GM04503 (cell line): ENCODE data around the gene UQCRC2.
A peak's percentile ranks its signal among the peaks of the same experiment; 100 is the strongest.
"Not testable (repeated sequence)": the region's sequence is repeated elsewhere in the genome, so short reads cannot be mapped to it uniquely, and the experiment has no call there.

Experiments
- DNase-seq: peaks from one replicate; pipeline ENCODE4 v3.0.0-alpha.2; 2012; ENCODE audit warnings: low read depth

Gene UQCRC2

DNA sequence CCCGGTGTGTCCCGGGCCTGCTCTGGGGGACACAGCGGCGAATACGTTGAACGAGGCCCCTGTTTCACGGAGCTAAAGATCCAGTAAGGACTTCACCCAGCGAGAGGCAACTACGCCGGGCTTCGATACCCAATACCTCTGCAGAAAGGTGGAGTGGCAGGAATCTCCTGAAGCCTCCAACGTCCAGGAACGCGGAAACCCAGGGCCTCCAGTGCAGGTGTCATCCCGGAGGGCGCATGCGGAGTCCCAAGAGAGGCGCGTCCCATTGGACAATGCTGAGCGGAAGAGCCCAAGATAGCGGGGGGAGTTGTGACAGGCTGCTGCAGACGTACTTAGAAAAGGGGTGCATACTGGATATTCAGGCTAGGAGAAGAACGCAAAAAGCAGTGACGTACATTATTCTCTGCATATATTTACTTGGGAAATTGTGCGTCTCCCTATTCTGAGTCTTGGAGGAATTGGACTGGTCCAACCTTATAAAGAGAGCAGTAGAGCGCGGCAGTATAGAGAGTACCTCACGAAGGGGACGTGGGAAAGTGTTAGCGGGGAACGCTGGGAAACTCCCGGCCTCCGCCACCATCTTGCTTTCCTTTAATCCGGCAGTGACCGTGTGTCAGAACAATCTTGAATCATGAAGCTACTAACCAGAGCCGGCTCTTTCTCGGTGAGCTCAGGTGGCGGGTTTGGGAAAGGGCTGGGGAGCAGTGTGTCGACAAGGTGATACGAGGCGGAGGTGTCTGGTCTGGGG is at the start of gene UQCRC2:
Gene UQCRC2 (plus strand): TSS at position 569 of the 748 bp plus-strand sequence. CDS start 63 bp downstream, at position 632.
- DNase-seq: peak; percentile 74

DNA sequence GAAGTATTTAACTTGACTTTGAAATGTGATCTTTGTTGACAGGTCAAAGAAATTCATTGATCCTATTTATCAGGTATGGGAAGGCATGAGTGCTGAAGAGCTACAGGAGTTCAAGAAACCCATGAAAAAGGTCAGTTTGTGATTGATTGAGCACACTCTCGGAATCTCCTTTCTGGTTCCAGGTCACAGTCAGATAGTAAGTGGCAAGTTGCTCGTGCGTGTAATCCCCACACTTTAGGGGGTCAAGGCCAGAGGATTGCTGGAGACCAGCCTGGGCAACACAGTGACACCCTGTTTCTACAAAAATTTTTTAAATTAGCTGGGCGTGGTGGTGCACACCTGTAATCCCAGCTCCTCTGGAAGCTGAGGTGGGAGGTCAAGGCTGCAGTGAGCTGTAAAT is 20.5 kb upstream of the UQCRC2 start:
- not testable (repeated sequence) for DNase-seq

- DNase-seq: not testable (repeated sequence)
Observed at GRCh38 chr16:21933316-21933715, 19.8 kb upstream of the UQCRC2 start.

DNA sequence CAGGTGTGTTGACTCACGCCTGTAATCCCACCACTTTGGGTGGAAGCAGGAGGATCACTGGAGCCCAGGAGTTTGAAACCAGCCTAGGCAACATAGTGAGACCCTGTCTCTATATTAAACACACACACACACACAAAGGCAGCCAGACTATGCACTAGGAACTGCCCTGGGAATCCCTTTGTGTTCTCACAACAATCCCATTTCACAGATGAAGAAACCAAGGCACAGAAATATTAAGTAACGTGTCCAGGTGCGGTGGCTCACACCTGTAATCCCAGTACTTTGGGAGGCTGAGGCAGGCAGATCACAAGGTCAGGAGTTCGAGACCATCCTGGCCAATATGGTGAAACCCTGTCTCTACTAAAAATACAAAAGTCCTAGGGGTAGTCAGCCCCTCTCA is 19.4 kb upstream of the UQCRC2 start:
- DNase-seq: not testable (repeated sequence)

- not testable (repeated sequence) for DNase-seq
Observed at GRCh38 chr16:21936216-21936615, 16.9 kb upstream of the UQCRC2 start.

DNA sequence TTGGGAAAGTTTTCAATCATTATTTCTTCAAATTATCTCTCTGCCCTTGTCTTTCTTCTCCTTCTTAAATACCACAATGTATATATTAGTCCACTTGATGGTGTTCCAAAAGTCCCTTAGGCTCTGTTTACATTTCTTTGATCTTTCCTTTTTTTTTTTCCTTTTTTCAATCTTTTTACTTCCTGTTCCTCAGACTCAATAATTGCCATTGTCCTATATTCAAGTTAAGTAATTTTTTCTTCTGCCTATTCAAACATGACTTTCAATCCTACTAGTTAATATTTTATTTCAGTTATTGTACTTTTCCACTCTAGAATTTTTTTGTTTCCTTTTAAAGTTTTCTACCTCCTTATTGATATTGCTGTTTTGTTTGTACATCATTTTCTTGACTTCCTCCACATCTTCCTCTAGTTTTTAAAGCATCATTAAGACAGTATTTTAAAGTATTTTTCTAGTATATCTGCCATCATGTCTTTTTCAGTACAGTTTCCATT is 15.8 kb upstream of the UQCRC2 start:
- no peak for DNase-seq

DNA sequence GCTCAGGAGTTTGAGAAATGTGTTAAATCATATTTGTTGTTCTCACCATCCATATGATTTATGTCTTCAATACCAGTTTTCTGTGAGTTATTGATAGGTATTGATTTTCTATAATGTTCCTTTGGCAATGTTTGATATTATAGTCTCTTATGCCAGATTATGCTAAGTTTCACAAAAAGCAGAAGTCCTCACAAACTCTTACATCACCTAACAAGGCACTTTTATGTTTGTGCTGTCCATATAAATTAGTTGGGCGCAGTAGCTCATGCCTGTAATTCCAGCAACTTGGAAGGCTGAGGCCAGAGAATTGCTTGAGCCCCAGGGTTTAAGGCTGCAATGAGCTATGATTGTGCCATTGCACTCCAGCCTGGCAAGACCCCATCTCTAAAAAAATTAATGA is 12.6 kb upstream of the UQCRC2 start:
- no peak for DNase-seq

GRCh38 chr16:21943571-21943970 is 9.6 kb upstream of the UQCRC2 start:
- DNase-seq: no peak

DNA sequence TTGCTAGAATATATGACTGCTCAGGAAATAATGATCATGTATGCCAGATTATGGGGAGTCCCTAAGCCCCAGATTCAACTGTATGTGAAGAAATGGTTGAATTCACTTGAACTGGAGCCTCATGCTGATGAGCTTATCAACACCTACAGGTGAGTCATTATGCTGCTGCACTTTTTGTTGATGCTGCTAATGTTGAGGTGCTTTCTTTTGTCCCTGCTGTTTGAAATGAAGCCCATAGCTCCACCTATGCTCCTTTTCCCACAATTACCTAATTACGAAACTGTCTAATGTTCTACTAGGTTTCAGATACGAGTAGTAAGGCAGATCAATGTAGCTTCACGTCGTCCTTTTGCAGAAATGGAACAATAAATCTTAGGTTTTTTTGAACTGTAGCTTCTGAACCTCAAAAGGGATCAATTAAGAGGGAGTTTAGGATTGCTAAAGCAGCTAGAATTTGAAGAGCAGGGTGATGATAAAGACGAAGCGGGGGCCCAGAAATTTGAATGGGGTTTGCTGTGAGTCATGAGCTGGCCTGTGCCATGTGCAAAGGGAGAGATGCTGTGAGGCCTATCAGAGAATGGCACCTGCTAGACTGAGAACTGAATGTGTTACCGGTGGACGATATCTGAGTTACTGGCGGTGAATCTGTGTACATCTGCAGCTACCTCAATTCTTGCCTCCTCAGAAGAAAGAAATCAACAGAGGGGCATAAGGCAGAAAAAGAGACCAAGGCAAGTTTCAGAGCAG is 6.1 kb upstream of the UQCRC2 start:
- no peak for DNase-seq

GRCh38 chr16:21949713-21950260 is 3.4 kb upstream of the UQCRC2 start:
- DNase-seq: no peak

GRCh38 chr16:21950782-21951521 is 2.2 kb upstream of the UQCRC2 start:
- DNase-seq: no peak

DNA sequence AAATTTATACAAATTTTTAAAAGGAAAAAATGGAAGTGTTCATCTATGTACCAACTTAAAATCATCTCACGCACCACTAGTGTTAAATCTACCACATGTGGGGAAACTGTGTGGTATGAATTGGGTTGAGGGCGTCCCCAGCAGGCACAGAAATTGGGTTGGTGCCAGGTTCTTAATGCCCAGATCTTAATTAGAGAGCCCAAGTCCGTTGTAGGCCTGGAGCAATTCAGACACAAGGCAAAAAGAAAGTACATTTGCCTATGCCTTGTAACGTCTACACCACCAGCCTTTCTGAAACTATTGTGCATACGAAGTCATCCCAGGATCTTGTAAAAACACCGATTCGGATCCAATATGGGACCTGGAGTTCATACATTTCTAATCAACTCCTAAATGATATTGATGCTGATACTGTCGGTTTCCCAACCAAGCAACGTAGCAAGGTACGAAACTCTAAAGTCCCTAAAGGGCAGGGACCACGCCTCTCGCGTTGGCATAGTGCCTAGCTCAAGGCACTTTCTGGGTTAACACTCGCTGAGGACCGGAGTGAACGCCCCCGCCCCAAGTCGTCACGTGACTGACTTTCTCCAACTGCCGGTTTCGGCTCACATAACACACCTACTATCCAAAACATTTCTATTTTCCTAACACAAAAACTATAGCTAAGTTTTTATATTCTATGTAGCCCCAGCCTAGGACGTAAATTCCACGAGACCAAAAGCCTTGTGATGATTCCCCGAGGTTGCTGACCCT is 945 bp upstream of the UQCRC2 start:
- peak; percentile 31 for DNase-seq

GRCh38 chr16:21953541-21953902 is 361 bp downstream of the UQCRC2 start:
- DNase-seq: no peak

- no peak for DNase-seq
Observed at GRCh38 chr16:21957714-21958346, 4.7 kb downstream of the UQCRC2 start.

DNA sequence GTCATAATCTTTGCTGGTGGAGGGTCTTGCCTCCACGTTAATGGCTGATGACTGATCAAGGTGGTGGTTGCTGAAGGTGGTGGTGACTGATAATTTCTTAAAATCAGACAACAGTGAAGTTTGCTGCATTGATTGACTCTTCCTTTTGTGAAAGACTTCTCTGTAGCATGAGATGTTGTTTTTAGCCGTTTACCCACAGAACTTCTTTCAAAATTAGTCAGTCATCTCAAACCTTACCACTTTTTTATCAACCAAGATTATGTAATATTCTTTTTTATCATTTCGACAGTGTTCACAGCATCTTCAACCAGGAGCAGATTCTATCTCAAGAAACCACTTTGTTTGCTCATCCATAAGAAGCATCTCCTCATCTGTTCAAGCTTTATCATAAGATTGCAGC is 5.9 kb downstream of the UQCRC2 start:
- no peak for DNase-seq

- no peak for DNase-seq
Observed at GRCh38 chr16:21962475-21962874, 9.3 kb downstream of the UQCRC2 start.

DNA sequence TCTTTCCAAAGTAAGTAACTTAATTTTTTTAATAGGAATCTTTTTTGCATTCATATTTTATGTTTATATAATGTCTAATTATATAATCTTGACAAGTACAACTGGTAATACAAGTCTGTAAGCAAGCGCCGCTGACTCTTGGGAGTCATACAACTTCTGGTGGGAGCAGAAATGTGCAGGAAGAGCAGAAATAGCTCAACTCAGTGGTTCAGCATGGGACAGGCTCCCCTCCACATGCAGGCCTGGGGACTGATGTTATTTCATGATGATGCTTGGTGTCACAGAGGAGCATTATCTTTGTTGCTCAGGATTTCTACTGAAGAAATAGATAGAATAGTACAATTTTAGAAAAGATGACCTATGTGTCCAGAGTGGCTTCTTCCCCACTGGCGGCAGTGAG is 10.7 kb downstream of the UQCRC2 start:
- no peak for DNase-seq

- no peak for DNase-seq
Observed at GRCh38 chr16:21964353-21964752, 11.2 kb downstream of the UQCRC2 start.

GRCh38 chr16:21971856-21972255 is 18.7 kb downstream of the UQCRC2 start:
- DNase-seq: no peak

- DNase-seq: no peak
Observed at GRCh38 chr16:21973945-21974344, 20.8 kb downstream of the UQCRC2 start.

GRCh38 chr16:21980032-21980431 is 26.9 kb downstream of the UQCRC2 start:
- no peak for DNase-seq
